SK-N-MC (cell line): ENCODE data around the gene UGT1A3.

Experiments
- EZH2 ChIP-seq: fragments of 200-600 bp; sonication (generic); IDR thresholded peaks from one replicate; pipeline ENCODE4 v1.6.1; 2017; ENCODE audit warnings: antibody characterized with exemption
- FOXP2 ChIP-seq: optimal IDR thresholded peaks from 2 replicates; pipeline ENCODE3; 2011; ENCODE audit warnings: mild to moderate bottlenecking, moderate library complexity; ENCODE audit not compliant: insufficient read depth; ENCODE audit errors: extremely low read length, control extremely low read depth
- POLR2AphosphoS5 ChIP-seq: IDR thresholded peaks from 2 replicates; pipeline ENCODE4 v1.6.1; 2012; ENCODE audit warnings: mild to moderate bottlenecking, low read depth, low read length, borderline replicate concordance

- TF ChIP-seq EZH2 (no peak), POLR2AphosphoS5 (no peak), FOXP2 (no peak)
Measured at GRCh38 chr2:233799087-233799665, 70.3 kb downstream of the UGT1A3 start.
